ENCODE results near the gene SGK1. TPM values are rescaled to one million over a fixed set of nuclear protein-coding genes. Genes with fewer than 3 reads are reported as not detected.
A peak's percentile ranks its signal among the peaks of the same experiment; 100 is the strongest.

The SGK1 gene
- total and polyA plus RNA-seq, 2 donors (not counting 1 experiment from before 2014, with no cell fraction given) = 37.3 to 57.8 TPM

GRCh38 chr6:134247231-134247833 is 70.6 kb downstream of the SGK1 start:
- H3K4me1 Mint-ChIP-seq = peaks cover 41% of the 10 kb centered on the region
- peaks cover 47 to 48% of the 10 kb centered on the region in 2 donors for H3K4me1 ChIP-seq (ENCODE audit: control insufficient read depth in 2 of 2, insufficient read depth in 2 of 2, low read length in 2 of 2)
- POLR2A ChIA-PET = no interaction called here
- no peaks in the 10 kb centered on the region for H4K20me1 ChIP-seq (ENCODE audit: control insufficient read depth, insufficient read depth, low read length, poor library complexity, severe bottlenecking)
- H3K27ac Mint-ChIP-seq = peak overlapping the region; percentile 87
- ATAC-seq (ENCODE audit: low read depth) (peak; percentile 80), DNase-seq (peak; percentile 94)
- H2AFZ ChIP-seq (ENCODE audit: insufficient read depth, low read depth, low read length, poor library complexity, severe bottlenecking) = no peak overlapping the region
- no peaks in the 10 kb centered on the region for H3K27me3 ChIP-seq (replicated peaks in 1 of 4; ENCODE audit: control extremely low read depth in 1 of 4, control insufficient read depth in 3 of 4, insufficient read depth in 4 of 4, low read length in 3 of 4)
- H3K9me3 Mint-ChIP-seq (ENCODE audit: insufficient read depth) = no peaks in the 10 kb centered on the region
- H3K9ac ChIP-seq (ENCODE audit: low read length) = peak overlapping the region; percentile 33
- TF ChIP-seq EZH2 (IDR thresholded peaks at IDR 0.05; ENCODE audit: borderline replicate concordance, insufficient read depth, low read depth, low read length, poor library complexity, severe bottlenecking) (no peak), CTCF (IDR thresholded peaks at IDR 0.05) (no peak)
- WGBS (ENCODE audit: insufficient coverage) = 0% methylated on average over 1 of the region's 5 CpGs
- H3K4me3 ChIP-seq (ENCODE audit: control extremely low read depth in 1 of 5, extremely low read depth in 1 of 5, insufficient read depth in 1 of 5, low read depth in 2 of 5, low read length in 4 of 5) = peak overlapping the region in 1 of 5 experiments; percentile 41
- H3K79me2 ChIP-seq (ENCODE audit: control insufficient read depth, insufficient read depth, low read length) = no peaks in the 10 kb centered on the region
- no peaks in the 10 kb centered on the region for H3K36me3 ChIP-seq (replicated peaks in 1 of 2; ENCODE audit: control extremely low read depth in 1 of 2, control insufficient read depth in 1 of 2, extremely low read depth in 1 of 2, insufficient read depth in 2 of 2, low read length in 1 of 2)
- H3K27ac ChIP-seq (ENCODE audit: low read length in 2 of 2) = peak overlapping the region; percentile 80 to 87
- peak overlapping the region; percentile 38 for H3K4me3 Mint-ChIP-seq
- peak overlapping the region; percentile 56 for H3K4me2 ChIP-seq (replicated peaks; ENCODE audit: low read depth, low read length, poor library complexity, severe bottlenecking)
- CTCF ChIA-PET = interaction anchor here (2.0 kb wide), 1 partner anchor 68 kb away, joined by 6 read pairs; no protein-coding TSS in a partner anchor
- peaks cover 0 to under 1% (median 0%) of the 10 kb centered on the region in 3 donors for H3K9me3 ChIP-seq (ENCODE audit: control extremely low read depth in 1 of 3, control insufficient read depth in 2 of 3, insufficient read depth in 1 of 3, low read length in 2 of 3)
- H3K27me3 Mint-ChIP-seq = no peaks in the 10 kb centered on the region
- intact Hi-C loops (cut with micrococcal nuclease) = loop anchor here (1.0 to 10.0 kb wide), 2 partner anchors 11 to 937 kb away; partner anchors contain the start of gene MYB

GRCh38 chr6:134245706-134246105 is 72.2 kb downstream of the SGK1 start:
- TF ChIP-seq CTCF (IDR thresholded peaks at IDR 0.05) (no peak), EZH2 (IDR thresholded peaks at IDR 0.05; ENCODE audit: borderline replicate concordance, insufficient read depth, low read depth, low read length, poor library complexity, severe bottlenecking) (no peak)
- H3K4me3 ChIP-seq (ENCODE audit: control extremely low read depth in 1 of 5, extremely low read depth in 1 of 5, insufficient read depth in 1 of 5, low read depth in 2 of 5, low read length in 4 of 5) = no peak overlapping the region
- H3K36me3 ChIP-seq (replicated peaks in 1 of 2; ENCODE audit: control extremely low read depth in 1 of 2, control insufficient read depth in 1 of 2, extremely low read depth in 1 of 2, insufficient read depth in 2 of 2, low read length in 1 of 2) = no peaks in the 10 kb centered on the region
- no peaks in the 10 kb centered on the region for H3K27me3 ChIP-seq (replicated peaks in 1 of 4; ENCODE audit: control extremely low read depth in 1 of 4, control insufficient read depth in 3 of 4, insufficient read depth in 4 of 4, low read length in 3 of 4)
- Mint-ChIP-seq H3K4me1 (peaks cover 48% of the 10 kb centered on the region), H3K9me3 (ENCODE audit: insufficient read depth) (peaks cover 3% of the 10 kb centered on the region), H3K27ac (peak overlapping the region; percentile 69), H3K4me3 (no peak overlapping the region), H3K27me3 (no peaks in the 10 kb centered on the region)
- no peak overlapping the region for H3K9ac ChIP-seq (ENCODE audit: low read length)
- H3K4me2 ChIP-seq (replicated peaks; ENCODE audit: low read depth, low read length, poor library complexity, severe bottlenecking) = peak overlapping the region; percentile 24
- no peak overlapping the region for H2AFZ ChIP-seq (ENCODE audit: insufficient read depth, low read depth, low read length, poor library complexity, severe bottlenecking)
- DNase-seq (peak; percentile 61), ATAC-seq (ENCODE audit: low read depth) (no peak)
- H4K20me1 ChIP-seq (ENCODE audit: control insufficient read depth, insufficient read depth, low read length, poor library complexity, severe bottlenecking) = no peaks in the 10 kb centered on the region
- ChIA-PET POLR2A (interaction anchor here (0.6 kb wide), 1 partner anchor 1888 kb away, joined by 3 read pairs; no protein-coding TSS in a partner anchor), CTCF (interaction anchor here (1.4 to 1.8 kb wide), 2 partner anchors 68 to 395 kb away, joined by 4 read pairs; no protein-coding TSS in a partner anchor)
- H3K27ac ChIP-seq (ENCODE audit: low read length in 2 of 2) = peak overlapping the region; percentile 80 to 87
- peaks cover 0 to 4% (median 0%) of the 10 kb centered on the region in 3 donors for H3K9me3 ChIP-seq (ENCODE audit: control extremely low read depth in 1 of 3, control insufficient read depth in 2 of 3, insufficient read depth in 1 of 3, low read length in 2 of 3)
- no peaks in the 10 kb centered on the region for H3K79me2 ChIP-seq (ENCODE audit: control insufficient read depth, insufficient read depth, low read length)
- peaks cover 55% of the 10 kb centered on the region in 2 donors for H3K4me1 ChIP-seq (ENCODE audit: control insufficient read depth in 2 of 2, insufficient read depth in 2 of 2, low read length in 2 of 2)
- WGBS (ENCODE audit: insufficient coverage) = no CpG with 5 or more reads among the region's 1 CpG
- intact Hi-C loops (cut with micrococcal nuclease) = loop anchor here (10.0 kb wide), 1 partner anchor 939 kb away; the partner anchor contains the start of gene MYB
